Posterior vena cava (tissue), 2 donors: ENCODE data around the gene RTN4RL1. TPM values are rescaled to one million over a fixed set of nuclear protein-coding genes. Genes with fewer than 3 reads are reported as not detected.
"Not testable (repeated sequence)": the region's sequence is repeated elsewhere in the genome, so short reads cannot be mapped to it uniquely, and the experiment has no call there.

Experiments
- DNase-seq: peaks from one replicate; pipeline ENCODE4 v3.0.0-alpha.2; 2020; ENCODE audit warnings: low spot score
- intact Hi-C, 2 donors: fragments of 100-400 bp; cut with DNase I; formaldehyde crosslinking; loops; one replicate each; pipeline versions ENCODE4 v1.14.1 to v1.14.2; 2022 to 2023
- total RNA-seq, 2 donors: library from RNA; stranded (reverse); fragmentation: NEBNext Ultra II Directional; extraction: Animal tissue kit (Norgen Biotek cat#: 25700); gene quantifications; one replicate each; pipeline ENCODE4 v1.2.1, GENCODE V29; 2021
- donor health status: DM: yes; HTN: yes; CAD: no.
- donor health status: DM: yes; HTN: yes; CAD: no.

Gene RTN4RL1
- total RNA-seq, 2 donors from 2014 or later, result 1.3 to 4.3 TPM

- DNase-seq, result no peak
- intact Hi-C loops, result no loop called here
These were observed 8.6 kb downstream of the RTN4RL1 start for GRCh38 chr17:2016494-2016893.

- DNase-seq, result no peak
- intact Hi-C loops, result no loop called here
These were observed 9.8 kb downstream of the RTN4RL1 start for GRCh38 chr17:2015314-2015713.

- intact Hi-C loops, result no loop called here
- DNase-seq, result no peak
These were observed 11.2 kb downstream of the RTN4RL1 start for GRCh38 chr17:2013994-2014317.

- DNase-seq, intact Hi-C loops: not testable (repeated sequence)
These were observed 11.7 kb downstream of the RTN4RL1 start for GRCh38 chr17:2013220-2013993.

DNA sequence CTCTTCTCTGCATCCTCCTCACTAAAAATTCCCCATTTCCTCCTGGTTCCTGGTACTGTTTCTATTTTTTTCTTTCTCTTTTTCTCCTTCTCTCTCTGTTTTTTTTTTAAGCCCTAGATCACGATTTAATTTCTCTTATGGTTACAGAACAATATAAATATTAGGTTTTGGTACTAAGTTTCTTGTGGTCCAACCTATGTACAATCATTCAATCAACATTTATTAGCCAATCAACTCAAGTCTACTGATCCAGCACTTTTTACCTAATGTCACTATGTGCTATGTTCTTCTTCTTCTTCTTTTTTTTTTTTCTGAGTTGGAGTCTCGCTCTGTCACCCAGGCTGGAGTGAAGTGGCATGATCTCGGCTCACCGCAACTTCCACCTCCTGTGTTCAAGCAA is 12.6 kb downstream of the RTN4RL1 start:
- intact Hi-C loops, result no loop called here
- DNase-seq, result no peak

GRCh38 chr17:2011411-2012371 is 13.4 kb downstream of the RTN4RL1 start:
- intact Hi-C loops, result no loop called here

DNA sequence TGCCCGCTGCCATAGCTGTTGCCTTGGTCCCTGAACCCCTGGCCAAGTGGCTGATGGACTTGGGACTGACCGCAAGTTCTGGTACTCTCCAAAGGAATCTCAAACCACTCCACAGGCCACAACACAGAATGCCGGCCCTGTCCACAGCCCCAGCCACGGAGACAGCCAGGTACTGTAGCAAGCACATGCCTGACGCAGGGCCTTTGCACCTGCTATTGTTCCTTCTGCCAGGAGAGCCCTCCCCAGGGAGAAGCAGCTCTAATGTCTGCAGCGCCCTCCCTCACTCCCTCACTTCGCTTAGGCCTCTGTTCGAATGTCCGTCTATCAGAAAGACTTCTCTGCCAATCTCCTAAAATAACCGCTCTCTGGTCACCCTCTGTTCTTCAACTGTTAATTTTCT is 15.4 kb downstream of the RTN4RL1 start:
- intact Hi-C loops, result no loop called here
- DNase-seq, result no peak

More at GRCh38 chr17:2011411-2012371, 13.4 kb downstream of the RTN4RL1 start:
- DNase-seq, result no peak

- no peak for DNase-seq
- intact Hi-C loops, result no loop called here
These were observed 16.6 kb downstream of the RTN4RL1 start for GRCh38 chr17:2008332-2009126.

DNA sequence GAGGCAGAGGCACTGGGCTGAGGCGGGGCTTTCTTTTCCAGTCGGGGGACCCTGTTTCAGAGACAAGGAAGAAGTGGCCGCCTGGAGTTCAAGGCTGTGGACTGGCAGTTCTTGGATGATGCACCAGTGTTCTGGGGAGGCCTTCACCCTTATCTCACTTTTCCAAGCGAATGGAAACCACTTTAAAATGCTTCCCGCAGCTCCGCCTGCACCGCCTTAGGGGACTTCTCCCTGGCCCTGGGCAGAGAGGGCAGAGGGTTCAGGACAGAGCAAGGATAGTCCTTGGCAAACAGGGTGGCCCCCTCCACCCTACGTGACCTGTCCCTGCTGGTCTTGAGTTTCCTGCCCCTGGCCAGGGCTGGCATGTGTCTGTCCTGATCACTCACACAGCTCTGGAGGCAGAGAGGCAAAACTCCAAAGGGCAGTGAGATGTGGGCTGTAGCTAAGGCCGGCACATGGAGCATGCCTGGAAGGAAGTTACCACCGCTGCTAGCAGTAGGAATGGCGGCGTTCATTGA is 20.6 kb downstream of the RTN4RL1 start:
- DNase-seq, result no peak
- intact Hi-C loops, result no loop called here

GRCh38 chr17:2003525-2003924 is 21.6 kb downstream of the RTN4RL1 start:
- intact Hi-C loops, result no loop called here
- DNase-seq, result no peak

GRCh38 chr17:2002767-2003329 is 22.3 kb downstream of the RTN4RL1 start:
- intact Hi-C loops, result no loop called here
- DNase-seq, result no peak

GRCh38 chr17:1999557-2000251 is 25.4 kb downstream of the RTN4RL1 start:
- intact Hi-C loops, result no loop called here
- DNase-seq, result no peak

GRCh38 chr17:1997927-1998742 is 27.0 kb downstream of the RTN4RL1 start:
- no peak for DNase-seq
- intact Hi-C loops, result no loop called here

- intact Hi-C loops, result no loop called here
- no peak for DNase-seq
These were observed 27.7 kb downstream of the RTN4RL1 start for GRCh38 chr17:1997289-1997926.

DNA sequence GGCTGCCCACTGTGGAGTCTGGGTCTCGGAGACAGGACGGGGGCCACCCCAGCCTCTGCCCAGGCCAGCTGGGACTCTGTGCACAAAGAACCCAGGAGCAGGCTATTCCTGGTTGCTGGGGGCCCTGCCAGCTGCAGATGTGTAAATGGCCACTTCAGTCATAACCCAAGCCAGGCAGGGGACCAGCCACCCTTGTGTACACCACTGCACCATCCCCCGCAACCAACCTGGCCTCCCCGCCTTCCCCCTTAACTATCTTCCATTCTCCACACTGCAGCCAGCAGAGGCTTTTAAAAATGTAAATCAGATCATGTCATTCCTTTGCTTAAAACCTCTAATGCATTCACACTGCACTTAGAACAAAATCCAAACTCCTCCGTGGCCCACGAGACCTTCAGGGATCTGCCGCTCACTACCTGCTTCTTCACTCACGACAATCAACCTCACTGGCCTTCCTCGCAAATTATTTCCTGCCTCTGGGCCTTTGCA is 28.3 kb downstream of the RTN4RL1 start:
- intact Hi-C loops, result no loop called here
- DNase-seq, result no peak

- DNase-seq, result no peak
- intact Hi-C loops, result no loop called here
These were observed 29.0 kb downstream of the RTN4RL1 start for GRCh38 chr17:1995907-1996799.
